T-helper 17 cell (primary cell): ENCODE results near the gene ZNF304. TPM values are rescaled to one million over a fixed set of nuclear protein-coding genes. Genes with fewer than 3 reads are reported as not detected.

Experiments used
- ATAC-seq: fragments of 150-1000 bp; cut with Tn5 transposase; 2 replicates; pipeline ENCODE4 v1.10.0; 2021; ENCODE audit warnings: mild to moderate bottlenecking, moderate library complexity
- DNase-seq, 3 donors: peaks; one replicate each; pipeline versions ENCODE4 v3.0.0 to v3.0.0-alpha.2; 2020 to 2021
- H3K9me3 ChIP-seq: one replicate; pipeline ENCODE4 v1.7.0; 2013; ENCODE audit warnings: low read length, mild to moderate bottlenecking; ENCODE audit not compliant: control insufficient read depth, poor library complexity, severe bottlenecking
- H3K27ac Mint-ChIP-seq: one replicate; pipeline ENCODE4 v1.8.0; 2022; ENCODE audit warnings: mild to moderate bottlenecking, moderate library complexity, mixed read lengths
- H3K27me3 Mint-ChIP-seq: one replicate; pipeline ENCODE4 v1.8.0; 2022; ENCODE audit warnings: mixed read lengths
- H3K36me3 Mint-ChIP-seq: one replicate; pipeline ENCODE4 v1.8.0; 2022; ENCODE audit warnings: low read depth, mixed read lengths
- H3K4me1 Mint-ChIP-seq: one replicate; pipeline ENCODE4 v1.8.0; 2022; ENCODE audit warnings: mild to moderate bottlenecking, mixed read lengths
- H3K4me3 Mint-ChIP-seq: one replicate; pipeline ENCODE4 v1.8.0; 2022; ENCODE audit warnings: mild to moderate bottlenecking, moderate library complexity, mixed read lengths
- total RNA-seq, 4 donors: library from RNA in 2 of 4; stranded (reverse) in 2 of 4; gene quantifications; one replicate each; pipeline ENCODE4 v1.2.3 and lab custom pipeline; 2022 to 2026

The ZNF304 gene
- total RNA-seq, 2 donors from 2014 or later = 5.6 to 6.6 TPM

GRCh38 chr19:57324992-57325391 is 26.1 kb upstream of the ZNF304 start:
- ATAC-seq = no peak
- H3K27ac Mint-ChIP-seq = no peak overlapping the region
- peaks cover 15% of the 10 kb centered on the region for H3K4me1 Mint-ChIP-seq
- DNase-seq = no peak
- peaks cover 10% of the 10 kb centered on the region for H3K36me3 Mint-ChIP-seq
- H3K27me3 Mint-ChIP-seq = no peaks in the 10 kb centered on the region
- no peak overlapping the region for H3K4me3 Mint-ChIP-seq
- H3K9me3 ChIP-seq = peaks cover 22% of the 10 kb centered on the region

GRCh38 chr19:57327993-57328392 is 23.1 kb upstream of the ZNF304 start:
- Mint-ChIP-seq H3K27me3 (no peaks in the 10 kb centered on the region), H3K36me3 (peaks cover 13% of the 10 kb centered on the region), H3K4me1 (no peaks in the 10 kb centered on the region), H3K27ac (no peak overlapping the region), H3K4me3 (no peak overlapping the region)
- ATAC-seq (no peak), DNase-seq (no peak)
- H3K9me3 ChIP-seq = peaks cover 24% of the 10 kb centered on the region

- H3K4me1 Mint-ChIP-seq = no peaks in the 10 kb centered on the region
- no peak for ATAC-seq
Measured at GRCh38 chr19:57334191-57334590, 16.9 kb upstream of the ZNF304 start.

GRCh38 chr19:57338877-57339276 is 12.2 kb upstream of the ZNF304 start:
- Mint-ChIP-seq H3K4me1 (no peaks in the 10 kb centered on the region), H3K4me3 (no peak overlapping the region)

More at GRCh38 chr19:57334191-57334590, 16.9 kb upstream of the ZNF304 start:
- peaks cover 5% of the 10 kb centered on the region for H3K36me3 Mint-ChIP-seq
- H3K27ac Mint-ChIP-seq = no peak overlapping the region
- DNase-seq = no peak
- no peaks in the 10 kb centered on the region for H3K27me3 Mint-ChIP-seq
- peaks cover 3% of the 10 kb centered on the region for H3K9me3 ChIP-seq
- no peak overlapping the region for H3K4me3 Mint-ChIP-seq

GRCh38 chr19:57342582-57342981 is 8.5 kb upstream of the ZNF304 start:
- DNase-seq = no peak
- Mint-ChIP-seq H3K4me1 (no peaks in the 10 kb centered on the region), H3K36me3 (no peaks in the 10 kb centered on the region), H3K27me3 (no peaks in the 10 kb centered on the region), H3K4me3 (no peak overlapping the region), H3K27ac (no peak overlapping the region)
- peaks cover 4% of the 10 kb centered on the region for H3K9me3 ChIP-seq
- no peak for ATAC-seq

More at GRCh38 chr19:57338877-57339276, 12.2 kb upstream of the ZNF304 start:
- DNase-seq (no peak), ATAC-seq (no peak)
- no peaks in the 10 kb centered on the region for H3K9me3 ChIP-seq
- Mint-ChIP-seq H3K27ac (no peak overlapping the region), H3K27me3 (no peaks in the 10 kb centered on the region), H3K36me3 (peaks cover 3% of the 10 kb centered on the region)

- ATAC-seq (no peak), DNase-seq (no peak)
- Mint-ChIP-seq H3K27ac (no peak overlapping the region), H3K4me1 (peaks cover 8% of the 10 kb centered on the region), H3K27me3 (no peaks in the 10 kb centered on the region), H3K4me3 (no peak overlapping the region), H3K36me3 (peaks cover 8% of the 10 kb centered on the region)
- peaks cover 4% of the 10 kb centered on the region for H3K9me3 ChIP-seq
Measured at GRCh38 chr19:57348136-57348535, 2.9 kb upstream of the ZNF304 start.

GRCh38 chr19:57351867-57352266 is 796 bp downstream of the ZNF304 start:
- Mint-ChIP-seq H3K4me3 (peak overlapping the region; percentile 92), H3K27ac (peak overlapping the region; percentile 91), H3K36me3 (peaks cover 13% of the 10 kb centered on the region), H3K27me3 (no peaks in the 10 kb centered on the region), H3K4me1 (peaks cover 8% of the 10 kb centered on the region)
- DNase-seq (no peak), ATAC-seq (no peak)
- no peaks in the 10 kb centered on the region for H3K9me3 ChIP-seq

GRCh38 chr19:57355916-57356315 is 4.8 kb downstream of the ZNF304 start:
- H3K27me3 Mint-ChIP-seq = no peaks in the 10 kb centered on the region
- ATAC-seq (no peak), DNase-seq (no peak)
- no peak overlapping the region for H3K27ac Mint-ChIP-seq
- peaks cover 8% of the 10 kb centered on the region for H3K4me1 Mint-ChIP-seq
- no peak overlapping the region for H3K4me3 Mint-ChIP-seq
- peaks cover 12% of the 10 kb centered on the region for H3K36me3 Mint-ChIP-seq
- H3K9me3 ChIP-seq = no peaks in the 10 kb centered on the region

- Mint-ChIP-seq H3K36me3 (peaks cover 11% of the 10 kb centered on the region), H3K4me1 (no peaks in the 10 kb centered on the region), H3K27me3 (no peaks in the 10 kb centered on the region), H3K27ac (no peak overlapping the region), H3K4me3 (no peak overlapping the region)
- peaks cover 4% of the 10 kb centered on the region for H3K9me3 ChIP-seq
- no peak for ATAC-seq
- DNase-seq = no peak
Measured at GRCh38 chr19:57357406-57357805, 6.3 kb downstream of the ZNF304 start.

GRCh38 chr19:57359300-57359699 is 8.2 kb downstream of the ZNF304 start:
- DNase-seq = no peak
- H3K27ac Mint-ChIP-seq = no peak overlapping the region
- no peak for ATAC-seq
- no peak overlapping the region for H3K4me3 Mint-ChIP-seq
- no peaks in the 10 kb centered on the region for H3K27me3 Mint-ChIP-seq
- H3K4me1 Mint-ChIP-seq = peaks cover 10% of the 10 kb centered on the region
- H3K9me3 ChIP-seq = peaks cover 8% of the 10 kb centered on the region
- H3K36me3 Mint-ChIP-seq = peaks cover 9% of the 10 kb centered on the region

- H3K36me3 Mint-ChIP-seq = peaks cover 5% of the 10 kb centered on the region
- ATAC-seq (no peak), DNase-seq (no peak)
- H3K4me3 Mint-ChIP-seq = no peak overlapping the region
- no peaks in the 10 kb centered on the region for H3K27me3 Mint-ChIP-seq
- peaks cover 10% of the 10 kb centered on the region for H3K4me1 Mint-ChIP-seq
- peaks cover 8% of the 10 kb centered on the region for H3K9me3 ChIP-seq
- H3K27ac Mint-ChIP-seq = peak overlapping the region; percentile 94
Measured at GRCh38 chr19:57362419-57362818, 11.3 kb downstream of the ZNF304 start.

- peak within 1 kb of the TSS; percentile 86 for H3K4me3 Mint-ChIP-seq
- peaks cover 8% of the 10 kb centered on the region for H3K9me3 ChIP-seq
- H3K4me1 Mint-ChIP-seq = peaks cover 10% of the 10 kb centered on the region
- peaks cover 5% of the 10 kb centered on the region for H3K36me3 Mint-ChIP-seq
- DNase-seq = peak; percentile 86 to 96 (median 94)
- no peaks in the 10 kb centered on the region for H3K27me3 Mint-ChIP-seq
- peak within 1 kb of the TSS; percentile 94 for H3K27ac Mint-ChIP-seq
- peak; percentile 94 for ATAC-seq
Measured at GRCh38 chr19:57362997-57363687, 12.1 kb downstream of the ZNF304 start, which contains the start of the genes TRAPPC2B and ZNF547. Gene TRAPPC2B (plus strand): TSS chr19:57363551. CDS start chr19:57364834, 1,283 bp downstream. Gene ZNF547 (plus strand): TSS chr19:57363551. CDS start chr19:57368556, 5,005 bp downstream.

- H3K36me3 Mint-ChIP-seq = peaks cover 5% of the 10 kb centered on the region
- no peak for ATAC-seq
Measured at GRCh38 chr19:57363688-57364181, 12.7 kb downstream of the ZNF304 start.

GRCh38 chr19:57366776-57367175 is 15.7 kb downstream of the ZNF304 start:
- no peak for DNase-seq
- H3K4me3 Mint-ChIP-seq = no peak overlapping the region
- H3K9me3 ChIP-seq = peaks cover 3% of the 10 kb centered on the region
- no peak for ATAC-seq
- peak overlapping the region; percentile 16 for H3K27ac Mint-ChIP-seq
- peaks cover 7% of the 10 kb centered on the region for H3K36me3 Mint-ChIP-seq
- H3K4me1 Mint-ChIP-seq = peaks cover 10% of the 10 kb centered on the region
- H3K27me3 Mint-ChIP-seq = no peaks in the 10 kb centered on the region

More at GRCh38 chr19:57363688-57364181, 12.7 kb downstream of the ZNF304 start:
- H3K4me3 Mint-ChIP-seq = peak overlapping the region; percentile 86
- no peaks in the 10 kb centered on the region for H3K27me3 Mint-ChIP-seq
- peaks cover 8% of the 10 kb centered on the region for H3K9me3 ChIP-seq
- peaks cover 10% of the 10 kb centered on the region for H3K4me1 Mint-ChIP-seq
- no peak for DNase-seq
- peak overlapping the region; percentile 94 for H3K27ac Mint-ChIP-seq
